H1 (cell line): ENCODE results near the gene RNF141. TPM values are rescaled to one million over a fixed set of nuclear protein-coding genes. Genes with fewer than 3 reads are reported as not detected.

Experiments
- CTCF ChIA-PET: fragments of 300-600 bp; sonication (Branson Sonifier 250); formaldehyde crosslinking; loops from one replicate; lab custom pipeline; 2021; ENCODE audit not compliant: partially characterized antibody; lab: Charles Lee
- POLR2A ChIA-PET: fragments of 300-600 bp; sonication (Branson Sonifier 250); formaldehyde crosslinking; loops from one replicate; lab custom pipeline; 2021; ENCODE audit warnings: inconsistent platforms; ENCODE audit not compliant: partially characterized antibody; lab: Charles Lee
- DNase-seq, 2 experiments: peaks; one replicate each; pipeline versions ENCODE4 v3.0.0 to v3.0.0-alpha.2; 2010 to 2022; ENCODE audit warnings: low spot score in 2 of 2, low read depth in 1 of 2, mixed read lengths in 1 of 2
- FAIRE-seq: peaks from 2 replicates; lab custom pipeline; 2011; peaks lifted over from hg19 to GRCh38; lab: Jason Lieb, UNC
- H2AFZ ChIP-seq: 2 replicates; pipeline ENCODE4 v1.8.1; 2012; ENCODE audit warnings: low read length, inconsistent platforms
- H2AK5ac ChIP-seq: 2 replicates; pipeline ENCODE4 v1.6.1; 2013; ENCODE audit warnings: low read depth, low read length
- H2BK120ac ChIP-seq: replicated peaks from 2 replicates; pipeline ENCODE3; 2013; ENCODE audit warnings: low read depth, low read length, inconsistent platforms
- H2BK12ac ChIP-seq: 2 replicates; pipeline ENCODE4 v1.6.1; 2013; ENCODE audit warnings: low read depth, low read length
- H2BK15ac ChIP-seq: 2 replicates; pipeline ENCODE4 v1.6.1; 2013; ENCODE audit warnings: low read length
- H2BK20ac ChIP-seq: 2 replicates; pipeline ENCODE4 v1.6.1; 2013; ENCODE audit warnings: low read length
- H2BK5ac ChIP-seq: 2 replicates; pipeline ENCODE4 v1.6.1; 2013; ENCODE audit warnings: low read depth, low read length
- H3K14ac ChIP-seq: 2 replicates; pipeline ENCODE4 v1.6.1; 2013; ENCODE audit warnings: inconsistent platforms; ENCODE audit not compliant: insufficient read length
- H3K18ac ChIP-seq: 2 replicates; pipeline ENCODE4 v1.6.1; 2013; ENCODE audit warnings: low read length; ENCODE audit errors: extremely low read depth
- H3K23ac ChIP-seq: 2 replicates; pipeline ENCODE4 v1.6.1; 2013; ENCODE audit warnings: inconsistent platforms; ENCODE audit not compliant: insufficient read length
- H3K23me2 ChIP-seq: 2 replicates; pipeline ENCODE4 v1.6.1; 2013; ENCODE audit warnings: low read depth, low read length
- H3K27ac ChIP-seq: 2 replicates; pipeline ENCODE4 v1.6.1; 2011; ENCODE audit warnings: low read depth, low read length, inconsistent platforms
- H3K27me3 ChIP-seq, 4 experiments: replicated peaks in 1 of 4; 1 replicate in 1 of 4; 2 replicates in 3 of 4; pipeline versions ENCODE4 v1.6.1 to v1.8.1; 2011 to 2013; ENCODE audit warnings: low read length in 3 of 4, mild to moderate bottlenecking in 3 of 4, inconsistent platforms in 2 of 4, mixed read lengths in 2 of 4, moderate library complexity in 1 of 4; ENCODE audit not compliant: control insufficient read depth in 3 of 4, insufficient read depth in 3 of 4; ENCODE audit errors: extremely low read depth in 1 of 4
- H3K36me3 ChIP-seq, 4 experiments: 2 replicates each; pipeline versions ENCODE4 v1.6.1 to v1.8.1; 2011 to 2013; ENCODE audit warnings: mild to moderate bottlenecking in 4 of 4, low read length in 3 of 4, moderate library complexity in 2 of 4, control low read depth in 1 of 4, inconsistent platforms in 1 of 4; ENCODE audit not compliant: insufficient read depth in 4 of 4, control insufficient read depth in 2 of 4
- H3K4ac ChIP-seq: replicated peaks from 2 replicates; pipeline ENCODE3; 2013; ENCODE audit warnings: low read length, low read depth, mixed read lengths, inconsistent platforms; ENCODE audit not compliant: insufficient read length
- H3K4me1 ChIP-seq, 4 experiments: replicated peaks in 1 of 4; 1 replicate in 1 of 4; 2 replicates in 3 of 4; pipeline versions ENCODE4 v1.6.1 to v1.8.1; 2011 to 2013; ENCODE audit warnings: low read length in 3 of 4, inconsistent platforms in 2 of 4, mixed read lengths in 1 of 4; ENCODE audit not compliant: insufficient read depth in 4 of 4, control insufficient read depth in 3 of 4
- H3K4me2 ChIP-seq, 2 experiments: 2 replicates each; pipeline versions ENCODE4 v1.6.1 to v1.8.1; 2011 to 2013; ENCODE audit warnings: low read depth in 2 of 2, low read length in 2 of 2, control low read depth in 1 of 2, inconsistent platforms in 1 of 2, mild to moderate bottlenecking in 1 of 2; ENCODE audit not compliant: insufficient read depth in 1 of 2
- H3K4me3 ChIP-seq, 4 experiments: fragments of 200-600, 300-600 bp in 1 of 4; sonication (generic), shearing (Covaris generic), sonication (Bioruptor Twin) in 1 of 4; 2 replicates each; pipeline versions ENCODE4 v1.5.1 to v1.8.1; 2011 to 2016; ENCODE audit warnings: low read length in 4 of 4, low read depth in 3 of 4, control low read depth in 2 of 4, inconsistent platforms in 2 of 4, mild to moderate bottlenecking in 2 of 4, mixed read lengths in 1 of 4, moderate library complexity in 1 of 4; ENCODE audit not compliant: insufficient read depth in 2 of 4; ENCODE audit errors: extremely low read depth in 1 of 4
- H3K56ac ChIP-seq: replicated peaks from 2 replicates; pipeline ENCODE3; 2013; ENCODE audit warnings: low read depth, mild to moderate bottlenecking, mixed read lengths, low read length, inconsistent platforms; ENCODE audit not compliant: insufficient read length
- H3K79me1 ChIP-seq: 2 replicates; pipeline ENCODE4 v1.6.1; 2013; ENCODE audit warnings: low read depth, low read length, control low read depth
- H3K79me2 ChIP-seq, 2 experiments: 2 replicates each; pipeline versions ENCODE4 v1.6.1 to v1.8.1; 2012 to 2013; ENCODE audit warnings: low read length in 2 of 2, mild to moderate bottlenecking in 2 of 2, inconsistent platforms in 1 of 2; ENCODE audit not compliant: insufficient read depth in 2 of 2, control insufficient read depth in 1 of 2
- H3K9ac ChIP-seq, 4 experiments: replicated peaks in 1 of 4; 1 replicate in 1 of 4; 2 replicates in 3 of 4; pipeline versions ENCODE4 v1.6.1 to v1.8.1; 2011 to 2013; ENCODE audit warnings: low read depth in 3 of 4, low read length in 3 of 4, control low read depth in 2 of 4, mild to moderate bottlenecking in 2 of 4, moderate library complexity in 2 of 4, inconsistent platforms in 1 of 4; ENCODE audit errors: extremely low read depth in 1 of 4
- H3K9me3 ChIP-seq, 2 experiments: 2 replicates each; pipeline versions ENCODE4 v1.6.1 to v1.8.1; 2012 to 2013; ENCODE audit warnings: mild to moderate bottlenecking in 2 of 2, moderate library complexity in 2 of 2, control low read depth in 1 of 2, inconsistent platforms in 1 of 2, low read depth in 1 of 2, low read length in 1 of 2, mixed read lengths in 1 of 2; ENCODE audit not compliant: insufficient read depth in 2 of 2
- H4K20me1 ChIP-seq, 2 experiments: replicated peaks in 1 of 2; 2 replicates each; pipeline versions ENCODE3 to v1.8.1; 2011 to 2013; ENCODE audit warnings: inconsistent platforms in 2 of 2, low read length in 2 of 2, mild to moderate bottlenecking in 1 of 2; ENCODE audit not compliant: insufficient read depth in 2 of 2, control insufficient read depth in 1 of 2
- H4K5ac ChIP-seq: 2 replicates; pipeline ENCODE4 v1.6.1; 2013; ENCODE audit warnings: low read length, low read depth, mixed read lengths, inconsistent platforms; ENCODE audit not compliant: insufficient read length
- H4K8ac ChIP-seq: 2 replicates; pipeline ENCODE4 v1.8.0; 2013; ENCODE audit warnings: mild to moderate bottlenecking, moderate library complexity, low read length, inconsistent platforms; ENCODE audit not compliant: insufficient read depth; ENCODE audit errors: extremely low read depth
- H4K91ac ChIP-seq: replicated peaks from 2 replicates; pipeline ENCODE3; 2013; ENCODE audit warnings: low read length, mixed read lengths, inconsistent platforms; ENCODE audit not compliant: insufficient read length
- CEBPB ChIP-seq: IDR thresholded peaks from 2 replicates; pipeline ENCODE4 v1.6.1; 2012; ENCODE audit warnings: low read depth, low read length
- EP300 ChIP-seq, 2 experiments: IDR thresholded peaks; 1 replicate in 1 of 2; 2 replicates in 1 of 2; pipeline ENCODE4 v1.6.1; 2011 to 2012; ENCODE audit warnings: low read depth in 2 of 2, low read length in 2 of 2, mild to moderate bottlenecking in 2 of 2, borderline replicate concordance in 1 of 2, inconsistent platforms in 1 of 2, moderate library complexity in 1 of 2
- SUZ12 ChIP-seq: fragments of 200-600 bp; sonication (generic); IDR thresholded peaks from 2 replicates; pipeline ENCODE4 v1.6.1; 2012; ENCODE audit warnings: mild to moderate bottlenecking, inconsistent platforms, low read length, moderate library complexity, mixed read lengths
- WGBS, 2 experiments: shearing (Covaris generic) in 1 of 2; methylation state at CpG; one replicate each; pipeline versions ENCODE4 v1.1.6 to v1.1.7; 2013 to 2015; ENCODE audit warnings: low lambda C conversion rate in 2 of 2, mixed read lengths in 2 of 2, inconsistent platforms in 1 of 2, low coverage in 1 of 2, missing lambda C conversion rate in 1 of 2; ENCODE audit not compliant: insufficient replicate concordance in 2 of 2, insufficient coverage in 1 of 2, insufficient read length in 1 of 2; ENCODE audit errors: extremely low coverage in 1 of 2, missing lambda C conversion rate in 1 of 2; 5-methylcytosine and 5-hydroxymethylcytosine counted together
- polyA plus RNA-seq, 7 experiments: library from polyadenylated mRNA; depleted of rRNA in 3 of 7; stranded (reverse) in 5 of 7; unstranded in 2 of 7; fragments of >200 nt in 5 of 7; fragments of 200-250 nt in 2 of 7; gene quantifications; 1 replicate in 5 of 7; 2 replicates in 1 of 7; 4 replicates in 1 of 7; pipeline versions ENCODE4 v1.2.1 to v1.2.3, GENCODE V29; 2011 to 2013; ENCODE audit warnings: missing spikeins in 2 of 7, mixed read lengths in 2 of 7
- total RNA-seq: library from RNA; stranded (reverse); fragmentation: NEBNext Ultra II Directional; extraction: Animal tissue kit (Norgen Biotek cat#: 25700); gene quantifications from 2 replicates; pipeline ENCODE4 v1.2.1, GENCODE V29; 2021
- TF ChIP-seq, protein P1 (sequence below): IDR thresholded peaks from 2 replicates; pipeline ENCODE4 v1.6.1; 2011; ENCODE audit warnings: low read depth, mild to moderate bottlenecking, low read length; ENCODE audit not compliant: insufficient read depth

The RNF141 gene
- total and polyA plus RNA-seq, 2 of the 8 experiments (the other 6 are each of a cell fraction or from before 2014, with no cell fraction given) = 8.5 to 22.8 TPM

DNA sequence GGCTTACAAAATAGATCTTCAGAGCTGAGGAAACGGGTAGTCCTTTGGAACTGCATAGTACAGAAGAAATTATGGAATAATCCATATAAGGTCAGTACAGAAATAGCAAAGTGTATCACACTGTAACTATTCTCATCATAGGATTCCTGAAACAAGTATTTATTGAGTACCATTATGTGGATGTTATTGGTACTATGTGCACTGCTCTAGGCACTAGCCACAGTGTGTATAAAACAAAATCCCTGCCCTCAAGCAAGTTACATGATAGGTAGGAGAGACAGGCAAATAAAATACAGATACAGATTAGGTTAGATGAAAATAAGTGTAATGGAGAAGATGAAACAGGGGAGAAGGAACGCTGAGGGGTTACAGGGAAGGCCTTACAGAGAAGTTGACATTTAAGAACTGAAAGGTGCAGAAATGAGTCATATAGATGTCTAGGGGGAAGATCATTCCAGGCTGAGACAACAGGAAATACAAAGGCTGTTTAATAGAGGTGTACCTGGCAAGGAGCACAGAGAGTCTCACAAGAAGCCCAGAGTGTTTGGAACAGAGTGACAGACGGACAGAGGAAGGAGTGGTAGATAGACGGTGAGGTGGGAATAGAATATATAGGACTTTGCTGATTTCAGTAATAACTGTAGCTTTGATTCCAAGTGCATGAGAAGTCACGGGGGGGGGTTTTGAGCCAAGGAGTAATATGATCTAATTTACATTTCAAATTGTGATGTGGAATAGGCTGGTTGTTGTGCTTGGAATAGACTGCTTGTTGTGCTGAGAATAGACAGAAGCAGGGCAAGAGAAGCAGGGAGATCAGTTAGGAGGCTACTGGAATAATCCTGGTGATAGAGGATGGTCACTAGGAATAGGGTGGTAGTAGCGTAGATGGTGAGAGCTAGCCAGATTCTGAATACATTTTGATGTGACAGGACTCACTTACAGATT, 13.7 kb downstream of the RNF141 start:
- no peak overlapping the region for H3K18ac ChIP-seq
- H3K36me3 ChIP-seq = peaks cover 0 to 8% (median 2%) of the 10 kb centered on the region in 4 experiments; a peak in 3 of 8 replicates
- no peak overlapping the region for H3K27ac ChIP-seq
- no peaks in the 10 kb centered on the region for H3K27me3 ChIP-seq
- no peaks in the 10 kb centered on the region for H3K79me1 ChIP-seq
- H4K20me1 ChIP-seq = no peaks in the 10 kb centered on the region
- no peak overlapping the region for H3K56ac ChIP-seq
- H2BK20ac ChIP-seq = no peak overlapping the region
- H3K79me2 ChIP-seq = no peaks in the 10 kb centered on the region
- no peaks in the 10 kb centered on the region for H3K4me1 ChIP-seq
- no peak overlapping the region for H3K4me3 ChIP-seq
- H2AFZ ChIP-seq = no peak overlapping the region
- CTCF ChIA-PET = no interaction called here
- WGBS, 2 experiments = 88 to 100% methylated on average over 1 to 6 of the region's 6 CpGs
- H2AK5ac ChIP-seq = no peak overlapping the region
- FAIRE-seq = no peak
- H2BK120ac ChIP-seq = no peak overlapping the region
- H2BK12ac ChIP-seq = no peak overlapping the region
- no peaks in the 10 kb centered on the region for H3K9me3 ChIP-seq
- no peak overlapping the region for H4K5ac ChIP-seq
- no peak overlapping the region for H3K14ac ChIP-seq
- no peak overlapping the region for H3K4me2 ChIP-seq
- H2BK5ac ChIP-seq = no peak overlapping the region
- H2BK15ac ChIP-seq = no peak overlapping the region
- H4K91ac ChIP-seq = no peak overlapping the region
- POLR2A ChIA-PET = no interaction called here
- no peaks in the 10 kb centered on the region for H3K23me2 ChIP-seq
- no peak overlapping the region for H3K23ac ChIP-seq
- H4K8ac ChIP-seq = no peak overlapping the region
- H3K4ac ChIP-seq = no peak overlapping the region
- H3K9ac ChIP-seq = no peak overlapping the region
- no peak for DNase-seq
- no peak for TF ChIP-seq EP300 (IDR thresholded peaks at IDR 0.05; ENCODE audit: borderline replicate concordance in 1 of 2, low read depth in 2 of 2, low read length in 2 of 2)
- TF ChIP-seq, protein P1, sequence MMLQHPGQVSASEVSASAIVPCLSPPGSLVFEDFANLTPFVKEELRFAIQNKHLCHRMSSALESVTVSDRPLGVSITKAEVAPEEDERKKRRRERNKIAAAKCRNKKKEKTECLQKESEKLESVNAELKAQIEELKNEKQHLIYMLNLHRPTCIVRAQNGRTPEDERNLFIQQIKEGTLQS = no peak
- no peak for TF ChIP-seq CEBPB
- no peak for TF ChIP-seq SUZ12
